GM21737 (cell line): Measurements from ENCODE around the gene SCARB1.
"Not testable (repeated sequence)": the region's sequence is repeated elsewhere in the genome, so short reads cannot be mapped to it uniquely, and the experiment has no call there.

Experiments used
- ATAC-seq: cut with Tn5 transposase; IDR thresholded peaks from one replicate; pipeline ENCODE4 v1.9.1; 2021; ENCODE audit warnings: mild to moderate bottlenecking, moderate library complexity; ENCODE audit not compliant: unreplicated experiment

SCARB1 gene

DNA sequence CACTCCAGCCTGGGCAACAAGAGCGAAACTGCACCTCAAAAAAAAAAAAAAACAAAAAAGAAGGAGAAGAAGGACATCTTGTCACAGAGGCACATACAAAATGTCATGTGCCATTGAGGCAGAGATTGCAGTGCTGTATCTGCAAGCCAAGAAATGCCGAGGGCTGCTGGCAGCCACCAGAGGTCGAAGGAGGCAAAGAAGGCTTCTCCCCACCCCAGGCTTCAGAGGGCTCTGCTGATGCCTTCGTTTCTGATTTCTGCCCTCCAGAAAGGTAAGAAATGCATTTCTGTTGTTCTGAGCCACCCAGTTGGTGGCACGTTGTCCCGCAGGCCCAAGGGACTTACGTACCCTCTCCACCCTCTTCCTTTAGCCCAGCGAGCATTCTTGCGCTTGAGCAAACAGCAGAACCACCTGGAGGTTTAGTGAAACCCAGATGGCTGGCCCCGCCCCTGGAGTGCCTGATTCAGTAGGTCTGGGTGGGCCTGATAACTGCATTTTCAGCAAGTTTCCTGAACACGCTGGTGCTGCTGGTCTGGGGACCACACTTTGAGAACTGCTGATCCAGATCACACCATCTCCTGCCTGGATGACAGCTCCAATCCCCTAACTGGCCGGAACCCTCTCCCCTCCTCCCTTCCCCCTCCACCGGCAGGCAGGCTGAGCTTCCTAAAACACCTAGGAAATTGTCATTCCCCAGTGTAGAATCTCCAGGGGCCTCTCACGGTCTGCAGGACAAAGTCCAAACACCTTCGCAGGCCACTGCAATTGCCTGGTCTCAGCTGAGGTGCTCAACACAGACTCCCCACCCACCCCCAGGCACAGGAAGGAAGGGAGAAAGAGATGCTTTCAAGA lies 21.1 kb upstream of the SCARB1 start:
- ATAC-seq, result peak; percentile 92

- no peak for ATAC-seq
Observed at GRCh38 chr12:124883263-124884130, 19.8 kb upstream of the SCARB1 start.

GRCh38 chr12:124881123-124881522 lies 17.5 kb upstream of the SCARB1 start:
- ATAC-seq, result no peak

DNA sequence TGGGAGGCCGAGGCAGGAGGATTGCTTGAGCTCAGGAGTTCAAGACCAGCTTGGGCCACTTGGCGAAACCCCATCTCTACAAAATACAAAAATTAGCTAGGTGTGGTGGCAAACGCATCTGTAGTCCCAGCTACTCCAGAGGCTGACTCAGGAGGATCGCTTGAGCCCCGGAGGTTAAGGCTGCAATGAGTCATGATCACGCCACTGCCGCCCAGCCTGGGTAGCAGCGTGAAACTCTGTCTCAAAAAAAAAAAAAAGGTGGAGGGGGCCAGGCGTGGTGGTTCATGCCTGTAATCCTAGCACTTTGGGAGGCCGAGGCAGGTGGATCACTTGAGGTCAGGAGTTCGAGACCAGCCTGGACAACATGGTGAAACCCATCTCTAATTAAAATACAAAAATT lies 16.7 kb upstream of the SCARB1 start:
- ATAC-seq, result not testable (repeated sequence)

DNA sequence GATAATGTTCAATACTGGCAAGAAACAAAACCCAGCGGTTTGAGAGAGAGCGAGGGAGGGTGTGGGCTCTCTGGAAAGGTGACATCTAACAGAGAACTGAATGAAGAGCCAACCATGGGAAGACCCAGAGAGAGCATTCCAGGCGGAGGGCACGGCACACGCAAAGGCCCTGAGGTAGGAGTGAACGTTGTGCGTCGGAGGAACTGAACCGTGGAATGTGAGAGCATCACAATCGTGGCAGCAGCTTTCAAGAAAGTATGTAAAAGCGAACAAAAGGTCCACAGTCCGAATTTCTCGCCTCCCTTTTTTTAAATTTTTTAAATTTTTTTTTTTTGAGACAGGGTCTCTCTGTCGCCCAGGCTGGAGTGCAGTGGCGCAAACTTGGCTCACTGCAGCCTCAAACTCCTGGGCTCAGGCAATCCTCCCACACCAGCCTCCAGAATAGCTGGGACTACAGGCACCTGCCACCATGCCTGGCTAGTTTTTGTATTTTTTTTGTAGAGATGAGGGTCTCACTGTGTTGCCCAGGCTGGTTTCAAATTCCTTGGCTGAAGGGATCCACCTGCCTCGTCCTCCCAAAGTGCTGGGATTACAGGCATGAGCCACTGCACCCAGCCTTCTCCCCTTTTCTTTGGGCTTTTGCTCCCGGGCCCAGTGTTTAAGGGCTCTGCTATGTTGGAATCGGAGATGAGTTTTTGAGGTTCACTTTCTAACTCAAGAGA lies 15.3 kb upstream of the SCARB1 start:
- no peak for ATAC-seq

DNA sequence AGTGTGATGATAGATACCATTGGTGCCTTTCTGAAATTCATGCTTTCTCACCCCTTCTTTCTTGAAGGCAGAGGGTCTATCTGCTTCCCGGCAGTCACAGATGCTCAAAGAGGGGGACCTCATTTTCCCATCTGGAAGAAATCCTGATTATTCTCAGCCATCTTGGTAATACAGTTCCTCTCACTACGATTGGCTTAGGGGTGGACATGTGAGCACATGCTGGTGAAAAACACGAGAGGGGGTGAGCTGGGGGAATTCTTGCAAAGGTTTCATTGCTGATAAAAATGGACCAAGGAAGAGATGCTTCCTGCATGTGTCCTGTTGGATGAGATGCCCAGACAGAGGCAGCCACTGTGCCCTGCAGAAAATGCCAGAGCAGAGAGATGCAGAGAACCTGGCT lies 13.8 kb upstream of the SCARB1 start:
- ATAC-seq, result no peak

DNA sequence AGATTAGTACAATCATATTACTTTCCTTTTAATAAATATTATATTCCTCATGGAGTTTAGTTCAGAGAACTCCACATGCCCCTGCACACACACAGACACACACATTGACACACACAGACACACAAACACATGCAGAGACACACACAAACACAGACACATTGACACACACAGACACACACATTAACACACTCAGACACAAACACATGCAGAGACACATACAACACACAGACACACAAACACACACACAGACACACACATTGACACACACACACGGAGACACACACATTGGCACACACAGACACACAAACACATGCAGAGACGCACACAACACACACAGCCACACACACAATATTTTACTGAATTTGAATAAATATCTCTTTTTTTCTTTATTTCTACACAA lies 12.5 kb upstream of the SCARB1 start:
- ATAC-seq, result no peak

DNA sequence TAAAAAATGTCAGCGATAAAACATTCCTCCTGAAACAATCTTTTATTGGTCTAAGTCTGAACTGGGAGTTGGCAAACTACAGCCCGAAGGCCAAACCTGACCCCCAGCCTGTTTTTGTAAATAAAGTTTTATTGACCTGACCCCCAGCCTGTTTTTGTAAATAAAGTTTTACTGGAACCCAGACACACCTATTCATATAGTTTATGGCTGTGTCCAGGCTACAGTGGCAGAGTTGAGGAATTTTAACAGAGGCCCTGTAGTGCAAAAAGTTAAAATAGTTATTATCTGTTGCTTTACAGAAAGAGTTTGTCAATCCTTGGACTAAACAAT lies 12.1 kb upstream of the SCARB1 start:
- ATAC-seq, result no peak

GRCh38 chr12:124874988-124875802 lies 11.5 kb upstream of the SCARB1 start:
- no peak for ATAC-seq

GRCh38 chr12:124874188-124874587 lies 10.5 kb upstream of the SCARB1 start:
- no peak for ATAC-seq

GRCh38 chr12:124872068-124872719 lies 8.5 kb upstream of the SCARB1 start:
- ATAC-seq, result no peak

DNA sequence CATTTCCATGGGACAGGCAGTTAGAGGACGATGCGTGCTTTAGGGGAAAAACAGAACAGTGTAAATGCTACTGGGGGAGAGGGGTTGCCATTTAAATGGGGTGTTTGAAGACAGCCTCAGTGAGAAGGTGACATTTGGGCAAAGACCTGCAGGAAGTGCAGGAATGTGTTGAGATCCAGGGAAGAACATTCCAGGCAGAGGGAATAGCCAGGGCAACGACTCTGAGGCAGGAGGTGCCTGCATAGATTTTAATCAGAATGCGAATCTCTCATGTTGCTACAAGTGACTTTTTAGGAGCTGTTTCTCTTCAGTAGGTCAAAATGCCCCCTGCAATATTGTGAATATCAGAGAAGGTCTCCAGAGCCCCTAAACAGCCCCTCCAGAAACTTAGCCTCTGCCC lies 7.6 kb upstream of the SCARB1 start:
- no peak for ATAC-seq

DNA sequence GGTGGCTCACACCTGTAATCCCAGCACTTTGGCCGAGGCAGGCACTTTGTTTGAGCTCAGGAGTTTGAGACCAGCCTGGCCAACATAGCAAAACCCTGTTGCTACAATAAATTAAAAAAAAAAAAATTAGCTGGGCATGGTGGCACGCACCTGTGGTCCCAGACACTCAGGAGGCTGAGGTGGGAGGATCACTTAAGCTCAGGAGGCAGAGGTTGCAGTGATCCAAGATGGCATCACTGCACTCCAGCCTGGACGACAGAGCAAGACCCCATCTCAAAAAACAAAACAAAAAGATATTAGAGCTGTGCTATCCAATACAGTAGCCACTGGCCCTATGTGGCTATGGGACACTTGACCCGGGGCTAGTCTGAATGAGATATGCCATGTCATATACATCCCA lies 6.9 kb upstream of the SCARB1 start:
- ATAC-seq, result no peak

- ATAC-seq, result no peak
Observed at GRCh38 chr12:124869059-124869665, 5.5 kb upstream of the SCARB1 start.

DNA sequence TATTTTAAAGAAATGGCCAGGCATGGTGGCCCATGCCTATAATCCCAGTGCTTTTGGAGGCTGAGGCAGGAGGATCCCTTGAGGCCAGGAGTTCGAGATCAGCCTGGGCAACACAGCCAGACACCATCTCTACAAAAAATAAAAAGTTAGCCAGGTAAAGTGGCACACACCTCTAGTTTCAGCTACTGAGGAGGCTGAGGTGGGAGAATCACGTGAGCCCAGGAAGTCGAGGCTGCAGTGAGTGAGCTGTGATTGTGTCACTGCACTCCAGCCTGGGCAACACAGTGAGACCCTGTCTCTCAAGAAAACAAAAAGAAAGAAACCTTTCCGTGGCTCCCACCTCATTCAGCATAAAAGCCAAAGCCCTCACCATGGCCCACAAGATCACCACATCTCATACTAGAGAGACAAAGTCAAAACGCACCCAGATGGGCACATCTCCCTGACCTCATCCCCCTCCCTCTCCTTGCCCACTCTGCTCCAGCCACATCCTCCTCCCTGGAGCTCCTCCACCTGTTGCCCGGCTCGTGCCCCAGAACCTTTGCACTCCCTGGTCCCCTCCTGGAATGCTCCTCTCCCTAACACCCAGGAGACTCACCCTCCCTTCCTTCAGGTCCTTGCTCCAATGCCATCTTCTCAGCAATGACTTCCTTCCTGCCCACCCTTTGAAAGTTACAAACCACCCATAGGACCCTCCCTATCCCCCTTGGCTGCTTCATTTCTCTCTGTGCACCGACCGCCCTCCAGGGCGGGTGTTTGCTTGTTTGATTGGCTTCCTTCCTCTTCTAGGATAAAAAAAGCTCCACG lies 4.8 kb upstream of the SCARB1 start:
- no peak for ATAC-seq

GRCh38 chr12:124867401-124867930 lies 3.8 kb upstream of the SCARB1 start:
- no peak for ATAC-seq

DNA sequence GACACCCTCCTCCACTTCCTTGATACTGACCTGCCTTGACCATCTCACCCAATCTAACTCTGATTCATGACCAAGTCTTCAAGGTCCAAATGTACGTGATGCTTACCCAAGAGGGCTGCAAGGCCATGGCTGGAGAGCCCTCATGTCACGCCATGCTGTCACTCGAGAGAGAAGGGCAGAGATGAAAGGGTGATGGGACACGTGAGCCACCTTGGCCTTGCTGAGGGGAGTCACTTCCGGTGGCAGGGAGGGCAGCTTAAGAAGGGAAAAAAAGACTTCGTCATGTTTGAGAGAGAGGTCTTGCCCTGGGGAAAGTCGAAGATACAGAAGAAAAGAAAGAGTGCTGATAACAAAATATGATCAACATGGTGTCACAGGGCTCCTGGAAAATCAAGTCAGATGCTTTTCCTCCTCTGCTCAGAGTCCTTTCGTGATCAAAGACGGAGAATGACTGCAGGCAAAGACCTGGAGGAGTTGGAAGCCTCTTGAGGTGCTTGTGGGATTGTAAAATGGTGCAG lies 3.3 kb upstream of the SCARB1 start:
- ATAC-seq, result no peak

DNA sequence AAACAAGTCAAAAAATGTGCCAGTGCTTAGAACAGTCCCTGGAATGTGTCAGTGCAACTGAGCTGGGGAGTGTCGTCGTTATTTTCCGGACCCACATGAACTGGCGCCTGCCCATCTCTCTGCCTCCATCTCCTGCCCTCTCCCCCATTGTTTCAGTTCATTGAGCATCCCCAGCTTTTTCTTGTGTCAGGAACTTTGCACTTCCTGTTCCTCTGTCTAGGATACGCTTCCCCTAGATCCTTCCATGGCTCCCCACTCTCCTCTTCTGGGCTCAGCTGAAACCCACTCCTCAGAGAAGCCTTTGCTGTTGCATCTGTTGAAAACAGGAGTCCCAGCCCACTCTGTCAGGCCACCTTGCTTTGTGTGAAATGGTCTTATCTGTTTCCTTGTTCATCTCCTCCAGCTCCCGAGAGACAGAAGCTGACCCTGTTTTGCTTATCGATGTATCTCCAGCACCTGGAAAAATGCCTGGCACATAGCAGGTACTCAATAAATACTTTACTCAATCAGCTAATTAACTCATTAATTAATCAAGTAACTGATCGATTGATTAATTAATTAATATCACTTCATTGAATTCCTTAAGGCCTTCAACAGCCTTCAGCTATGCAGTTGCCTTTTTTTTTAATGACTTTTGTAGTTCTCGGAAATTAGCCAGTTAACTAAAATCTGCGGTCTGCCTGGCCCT lies 2.7 kb upstream of the SCARB1 start:
- ATAC-seq, result no peak
